KOPT-K1 (cell line): Measurements from ENCODE around the gene LILRB5.

Source experiments
- H3K27ac ChIP-seq: fragments of 200-600 bp; sonication (generic); 2 replicates; pipeline ENCODE4 v1.5.1; 2016; ENCODE audit warnings: antibody characterized with exemption, mild to moderate bottlenecking, low read depth, low read length; ENCODE audit not compliant: poor library complexity, severe bottlenecking
- H3K36me3 ChIP-seq: fragments of 200-600 bp; sonication (generic); 2 replicates; pipeline ENCODE4 v1.5.1; 2017; ENCODE audit warnings: antibody characterized with exemption, mild to moderate bottlenecking, low read length, moderate library complexity; ENCODE audit not compliant: insufficient read depth
- H3K9me3 ChIP-seq: fragments of 200-600 bp; sonication (generic); 2 replicates; pipeline ENCODE4 v1.5.1; 2017; ENCODE audit warnings: antibody characterized with exemption, low read length, mild to moderate bottlenecking; ENCODE audit not compliant: insufficient read depth, poor library complexity, severe bottlenecking

The LILRB5 gene

GRCh38 chr19:54203151-54203611 lies 53.9 kb downstream of the LILRB5 start:
- H3K36me3 ChIP-seq, result peaks cover 72% of the 10 kb centered on the region

DNA sequence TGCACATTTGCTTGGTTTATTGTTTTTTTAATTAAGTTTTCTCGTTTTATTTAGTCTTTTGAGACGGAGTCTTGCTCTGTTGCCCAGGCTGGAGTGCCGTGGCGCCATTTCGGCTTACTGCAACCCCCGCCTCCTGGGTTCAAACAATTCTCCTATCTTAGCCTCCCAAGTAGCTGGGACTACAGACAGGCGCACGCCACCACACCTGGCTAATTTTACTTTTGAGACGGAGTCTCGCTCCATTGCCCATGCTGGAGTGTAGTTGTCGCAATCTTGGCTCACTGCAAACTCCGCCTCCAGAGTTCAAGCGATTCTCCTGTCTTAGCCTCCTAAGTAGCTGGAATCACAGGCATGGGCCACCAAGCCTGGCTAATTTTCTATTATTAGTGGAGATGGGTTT lies 55.1 kb downstream of the LILRB5 start:
- Histone ChIP-seq H3K36me3 (peaks cover 60% of the 10 kb centered on the region), H3K9me3 (no peaks in the 10 kb centered on the region), H3K27ac (peak overlapping the region; percentile 80)

More at GRCh38 chr19:54203151-54203611, 53.9 kb downstream of the LILRB5 start:
- Histone ChIP-seq H3K27ac (no peak overlapping the region), H3K9me3 (no peaks in the 10 kb centered on the region)

- H3K27ac ChIP-seq, result peak overlapping the region; percentile 80
- H3K36me3 ChIP-seq, result peaks cover 52% of the 10 kb centered on the region
- no peaks in the 10 kb centered on the region for H3K9me3 ChIP-seq
These were observed 55.8 kb downstream of the LILRB5 start for GRCh38 chr19:54201172-54201701.
